Activated CD4-positive, alpha-beta T cell treated with anti-CD3 and anti-CD28 coated beads, Interleukin-2, amount 50 U/mL, for 4 hours (primary cell): ENCODE data around the gene TMEM232.

Source experiments
- DNase-seq, 2 experiments: peaks; one replicate each; pipeline ENCODE4 v3.0.0-alpha.2; 2020

The TMEM232 gene

DNA sequence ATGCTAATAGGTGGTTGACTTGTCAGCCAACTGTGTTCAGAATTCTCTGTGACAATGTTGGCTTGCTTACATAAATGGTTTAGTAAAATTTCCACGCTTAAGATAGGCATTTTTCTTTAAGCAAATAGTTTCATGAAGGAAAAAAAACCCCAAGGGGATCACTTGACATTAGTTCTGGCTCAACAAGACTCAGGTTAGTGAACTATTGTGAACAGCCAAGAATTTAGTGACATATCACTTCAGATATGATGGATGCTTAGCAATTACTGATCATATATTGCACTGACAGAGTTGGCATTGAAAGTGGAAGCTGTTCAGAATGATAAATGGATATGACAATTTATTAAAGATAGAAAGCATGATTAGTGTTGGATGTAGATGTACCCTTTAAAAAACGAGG is 218.5 kb downstream of the TMEM232 start:
- no peak for DNase-seq

DNA sequence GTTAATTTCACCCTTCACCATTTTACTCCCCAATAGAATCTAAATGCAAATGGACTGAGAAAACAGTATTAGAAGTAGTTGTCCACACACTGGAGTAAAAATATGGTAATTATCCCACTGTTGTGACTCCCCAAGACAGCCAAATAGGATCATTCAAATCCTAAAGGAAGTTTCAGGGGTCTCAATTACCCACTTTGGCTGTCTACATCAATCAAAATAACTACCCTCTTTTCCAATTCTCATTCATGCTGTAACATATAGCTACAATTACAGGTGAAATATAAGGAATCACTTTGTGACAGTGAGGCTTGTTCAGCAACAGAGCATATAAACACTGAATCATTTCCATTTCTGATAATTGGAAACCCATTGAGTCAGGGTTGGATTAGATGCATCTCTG is 220.1 kb downstream of the TMEM232 start:
- no peak for DNase-seq

DNA sequence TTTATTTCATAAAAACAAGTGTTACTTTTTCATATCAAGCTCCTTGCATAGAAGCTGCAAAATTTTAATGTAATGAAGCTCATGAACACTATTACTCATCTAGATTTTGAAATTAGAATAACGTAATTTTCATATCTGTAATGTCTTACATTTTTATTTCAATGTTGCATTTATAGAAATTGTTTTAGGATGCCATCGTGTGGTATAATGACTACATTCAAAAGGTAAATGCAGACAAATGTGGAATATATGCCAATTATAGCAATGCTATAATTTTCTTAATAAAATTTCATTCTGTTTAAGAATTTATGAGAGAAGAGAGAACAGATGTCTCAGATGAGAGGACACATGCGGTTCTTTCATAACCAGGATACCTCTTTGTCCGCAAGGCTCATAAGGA is 230.2 kb downstream of the TMEM232 start:
- no peak for DNase-seq

DNA sequence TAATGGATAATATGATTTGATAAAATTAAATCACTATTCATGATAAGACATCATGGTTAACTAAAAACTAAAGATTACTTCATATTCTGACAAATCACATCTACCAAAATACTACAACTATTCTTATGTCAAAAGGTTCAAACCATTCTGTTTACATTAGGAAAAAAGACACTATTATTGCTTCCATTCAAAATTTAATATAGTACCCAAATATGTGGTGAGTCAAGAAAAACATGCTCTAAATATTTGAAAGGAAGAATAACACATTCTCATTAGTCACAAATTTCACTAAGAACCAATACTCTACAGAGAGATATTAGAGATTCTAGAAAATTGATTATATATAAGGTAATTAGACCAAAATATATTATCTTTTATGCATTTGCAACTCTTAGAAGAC is 234.0 kb downstream of the TMEM232 start:
- no peak for DNase-seq

DNA sequence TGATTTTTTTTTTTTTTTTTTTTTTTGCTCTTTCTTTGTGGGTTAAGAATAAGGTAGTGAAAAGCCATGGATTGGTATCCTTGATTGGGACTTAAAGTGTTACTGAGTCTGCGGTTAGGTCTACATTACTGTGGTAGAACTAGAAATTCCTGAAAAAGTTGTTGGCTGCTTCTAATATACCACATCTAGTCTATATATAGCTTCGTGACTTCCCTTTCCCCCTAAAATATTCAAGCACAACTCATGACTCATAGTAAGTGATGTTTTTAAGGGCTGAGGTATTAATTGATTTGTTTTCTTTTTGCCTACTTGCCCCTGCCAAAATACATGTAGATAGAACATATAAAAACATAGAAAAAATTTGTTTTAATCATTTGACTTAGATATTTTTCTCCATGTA is 247.6 kb downstream of the TMEM232 start:
- no peak for DNase-seq

DNA sequence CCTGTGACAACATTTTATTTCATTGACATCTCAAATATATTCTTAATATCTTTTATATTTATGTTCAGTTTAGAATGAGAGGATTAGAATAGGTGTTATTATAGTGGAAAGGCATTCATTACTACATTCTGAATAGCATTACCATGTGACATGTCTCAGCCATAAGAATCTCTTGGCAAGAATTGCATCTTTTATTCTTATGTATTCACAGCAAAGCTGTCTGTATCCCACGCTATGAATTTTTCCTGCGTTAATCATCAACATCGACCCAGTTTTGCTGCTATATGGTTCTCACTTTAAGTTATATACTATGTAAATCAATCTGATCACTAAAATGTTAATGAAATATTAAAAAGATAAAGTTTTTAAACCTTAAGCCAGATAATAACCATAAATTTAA is 248.6 kb downstream of the TMEM232 start:
- DNase-seq: no peak

DNA sequence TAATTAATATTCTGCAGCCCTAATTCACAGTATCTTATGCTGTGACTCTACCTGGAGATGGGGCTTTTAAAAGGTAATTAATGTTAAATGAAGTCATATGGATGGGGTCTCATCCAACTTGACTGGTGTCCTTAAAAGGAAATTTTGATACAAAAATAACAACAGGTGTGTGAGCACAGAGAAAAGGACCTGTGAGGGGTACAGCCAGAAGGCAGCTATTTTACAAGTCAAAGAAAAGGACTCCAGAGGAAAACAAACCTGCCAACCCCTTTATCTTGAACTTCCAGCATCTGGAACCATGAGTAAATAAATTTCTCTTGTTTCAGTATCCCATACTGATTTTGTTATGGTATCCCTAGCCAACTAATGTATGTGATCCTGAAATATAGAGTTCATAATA is 250.3 kb downstream of the TMEM232 start:
- DNase-seq: no peak

DNA sequence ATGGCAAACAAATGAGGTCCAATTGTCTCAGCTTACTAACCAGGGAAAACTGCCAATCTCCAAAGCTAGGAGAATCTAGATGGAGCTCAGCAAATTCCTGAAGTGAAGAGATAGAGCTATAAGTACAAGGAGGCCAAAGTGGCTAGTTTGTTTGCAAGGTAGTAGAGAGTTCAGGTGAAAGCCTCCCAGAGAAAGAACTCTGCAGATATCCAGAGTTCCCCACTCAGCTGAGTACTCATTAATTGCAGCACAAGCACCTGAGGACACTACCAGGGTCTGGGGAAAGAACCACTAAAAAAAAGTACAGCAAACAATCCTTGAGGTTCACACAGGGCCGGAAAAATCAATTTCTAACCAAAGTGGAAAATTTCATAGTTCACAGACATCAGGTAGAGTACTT is 250.9 kb downstream of the TMEM232 start:
- DNase-seq: no peak

DNA sequence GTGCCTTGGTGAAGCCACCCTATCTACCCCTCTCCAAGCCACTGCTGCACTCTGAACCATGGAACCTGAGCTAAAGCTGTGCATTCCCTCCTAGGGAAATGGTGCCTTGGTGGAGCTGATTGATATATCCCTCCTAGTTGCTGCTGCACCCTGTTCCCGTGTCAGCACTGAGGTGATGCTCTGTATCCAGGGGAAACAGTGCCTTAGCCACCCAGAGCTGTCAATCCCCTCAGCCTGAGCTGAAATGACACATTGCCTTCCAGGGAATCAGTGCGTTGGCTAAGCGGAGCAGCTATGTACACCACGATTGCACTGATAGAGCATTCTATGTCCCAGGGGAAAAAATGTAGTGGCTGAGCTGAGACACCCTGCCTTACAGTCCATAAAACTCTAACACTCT is 257.0 kb downstream of the TMEM232 start:
- DNase-seq: no peak

DNA sequence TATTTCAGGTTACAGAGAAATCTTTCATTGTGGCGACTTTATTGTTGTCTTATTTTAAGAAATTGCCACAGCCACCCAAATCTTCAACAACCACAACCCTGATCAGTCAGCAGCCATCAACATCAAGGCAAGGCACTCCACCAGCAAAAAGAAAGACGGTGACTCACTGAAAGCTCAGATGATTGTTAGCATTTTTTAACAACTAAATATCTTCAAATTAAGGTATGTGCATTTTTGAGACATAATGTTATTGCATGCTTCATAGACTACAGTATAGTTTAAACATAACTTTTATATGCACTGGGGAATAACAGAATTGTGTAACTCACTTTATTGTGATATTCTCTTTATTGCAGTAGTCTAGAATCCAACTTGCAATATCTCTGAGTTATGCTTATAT is 263.4 kb downstream of the TMEM232 start:
- DNase-seq: no peak

DNA sequence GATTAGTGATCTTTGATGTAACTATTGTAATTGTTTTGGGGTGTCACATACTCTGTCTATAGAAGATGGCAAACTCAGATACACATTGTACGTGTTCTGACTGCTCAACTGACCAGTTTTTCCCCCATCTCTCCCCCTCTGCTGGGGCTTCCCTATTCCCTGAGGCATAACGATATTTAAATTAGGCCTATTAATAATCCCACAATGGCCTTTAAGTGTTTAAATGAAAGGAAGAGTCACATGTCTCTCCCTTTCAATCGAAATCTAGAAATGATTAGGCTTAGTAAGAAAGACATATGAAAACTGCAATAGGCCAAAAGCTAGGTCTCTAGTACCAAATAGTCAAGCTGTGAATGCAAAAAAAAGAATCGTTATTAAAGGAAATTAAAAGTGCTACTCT is 265.6 kb downstream of the TMEM232 start:
- no peak for DNase-seq

DNA sequence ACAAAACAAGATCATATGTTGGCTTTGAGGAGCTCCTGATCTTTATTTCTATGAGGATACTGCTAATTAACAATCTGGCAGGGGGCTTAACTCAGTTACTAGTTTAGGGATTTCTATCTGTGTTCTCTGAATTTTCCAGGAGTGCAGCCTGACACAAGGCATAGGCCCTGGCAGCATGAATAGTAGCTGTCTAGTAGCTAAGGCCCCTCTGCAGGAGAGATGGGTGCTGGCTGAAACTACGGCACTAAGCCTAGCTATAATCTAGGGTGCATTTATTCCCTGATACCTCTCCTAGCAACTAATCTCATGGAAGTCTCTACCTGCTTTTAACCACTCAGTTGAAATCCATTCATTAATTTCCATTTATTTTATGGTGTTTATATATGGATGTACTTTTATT is 268.2 kb downstream of the TMEM232 start:
- no peak for DNase-seq

DNA sequence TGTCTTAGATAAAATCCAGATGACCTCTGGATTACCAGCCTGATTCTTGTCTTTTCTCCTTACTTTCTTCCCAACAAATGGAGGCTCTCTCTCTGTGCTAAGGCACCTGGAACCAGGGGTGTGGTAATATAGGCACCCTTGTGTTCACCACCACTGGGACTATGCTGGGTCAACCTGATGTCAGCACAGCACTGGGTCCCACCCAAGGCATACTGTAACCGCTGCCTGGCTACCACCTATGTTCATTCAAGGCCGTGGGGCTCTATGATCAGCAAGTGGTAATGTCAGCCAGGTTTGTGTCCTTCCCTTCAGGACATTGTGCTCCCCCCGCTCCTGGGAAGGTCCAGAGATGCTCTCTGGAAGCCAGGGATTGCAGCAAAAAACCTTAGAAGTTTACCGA is 283.6 kb downstream of the TMEM232 start:
- no peak for DNase-seq

DNA sequence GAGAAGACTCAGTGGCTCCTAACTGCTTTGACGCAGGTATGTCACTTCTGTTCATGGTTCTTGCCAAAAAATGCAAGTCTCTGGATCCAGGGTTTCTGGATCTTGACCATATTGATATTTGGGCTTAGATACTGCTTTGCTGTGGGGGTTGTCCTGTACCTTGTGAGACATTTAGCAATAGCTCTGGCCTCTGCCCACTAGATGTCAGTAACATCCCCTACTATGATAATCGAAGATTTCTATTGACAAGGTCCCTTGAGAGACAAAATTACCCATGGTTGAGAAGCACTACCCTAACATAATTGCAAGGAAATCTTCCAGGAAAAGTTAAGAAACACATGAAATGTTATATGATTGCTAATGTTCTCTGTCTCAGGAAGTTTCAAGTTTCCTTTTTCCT is 285.4 kb downstream of the TMEM232 start:
- DNase-seq: no peak

DNA sequence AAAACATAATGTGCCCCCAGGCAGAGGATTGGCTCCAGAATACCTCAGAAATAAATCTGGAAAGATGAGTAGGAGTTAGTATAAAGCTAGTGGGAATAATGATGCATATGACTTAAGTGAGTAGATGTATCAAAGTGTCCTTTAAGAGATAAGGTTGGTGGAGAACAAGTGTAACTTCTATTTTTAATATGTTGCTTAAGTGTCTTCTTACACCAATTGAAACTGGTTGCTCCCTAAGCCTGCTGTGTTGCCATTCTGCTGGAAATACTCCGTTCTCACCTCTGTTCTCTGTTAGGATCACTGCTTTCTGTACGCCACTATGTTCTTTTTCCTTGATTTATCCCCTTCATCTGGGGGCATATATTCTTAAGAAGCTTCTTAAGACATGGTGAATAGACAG is 286.4 kb downstream of the TMEM232 start:
- no peak for DNase-seq

DNA sequence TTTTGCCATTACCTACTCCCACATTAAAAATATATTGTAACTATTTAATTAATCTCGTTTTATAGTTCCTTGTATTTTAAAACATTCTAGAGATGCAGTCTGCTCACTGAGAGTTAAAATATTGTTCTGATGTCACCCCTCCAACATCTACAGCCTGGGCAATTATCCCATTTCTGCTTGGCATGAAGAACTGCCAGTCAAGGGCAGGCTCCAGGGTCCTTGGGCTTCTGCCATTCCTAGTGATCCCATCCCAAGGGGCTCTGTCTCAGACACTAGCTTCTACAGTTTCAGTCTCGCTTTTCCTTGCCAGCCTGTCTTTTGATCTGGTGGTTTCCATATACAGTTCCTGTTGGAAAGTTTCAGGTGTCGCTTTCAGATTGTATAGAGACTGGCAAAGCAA is 287.2 kb downstream of the TMEM232 start:
- DNase-seq: no peak

DNA sequence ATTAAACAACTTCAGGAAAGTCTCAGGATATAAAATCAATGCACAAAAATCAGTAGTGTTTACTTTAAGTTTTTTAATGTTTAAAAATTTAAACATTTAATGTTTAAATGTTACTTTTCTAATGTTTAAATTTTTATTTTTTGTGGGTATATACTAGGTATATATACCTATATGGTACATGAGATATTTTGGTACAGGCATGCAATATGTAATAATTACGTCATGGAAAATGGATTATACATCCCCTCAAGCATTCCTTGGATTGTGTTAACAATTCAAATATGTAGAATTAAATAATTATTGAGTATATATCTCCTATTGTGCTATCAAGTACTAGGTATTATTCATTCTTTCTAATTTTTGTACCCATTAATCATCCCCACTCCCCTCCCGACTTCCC is 291.3 kb downstream of the TMEM232 start:
- no peak for DNase-seq

DNA sequence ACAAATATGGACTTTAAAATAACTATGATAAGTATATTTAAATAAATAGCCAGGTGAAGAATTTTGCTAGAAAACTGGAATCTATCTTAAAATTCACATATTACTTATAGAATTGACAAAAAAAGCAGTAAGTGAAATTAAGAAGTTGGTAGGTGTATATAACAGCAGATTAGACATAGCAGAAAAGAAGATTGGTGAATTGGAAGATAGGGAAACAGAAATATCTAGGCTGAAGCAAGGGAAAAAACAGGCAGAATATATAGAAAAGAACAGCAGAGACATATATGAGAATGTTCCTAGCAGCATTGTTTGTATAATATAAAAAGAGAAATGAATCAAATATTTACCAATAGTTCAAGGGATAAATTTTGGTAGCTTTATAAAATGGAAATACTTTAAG is 294.9 kb downstream of the TMEM232 start:
- no peak for DNase-seq

DNA sequence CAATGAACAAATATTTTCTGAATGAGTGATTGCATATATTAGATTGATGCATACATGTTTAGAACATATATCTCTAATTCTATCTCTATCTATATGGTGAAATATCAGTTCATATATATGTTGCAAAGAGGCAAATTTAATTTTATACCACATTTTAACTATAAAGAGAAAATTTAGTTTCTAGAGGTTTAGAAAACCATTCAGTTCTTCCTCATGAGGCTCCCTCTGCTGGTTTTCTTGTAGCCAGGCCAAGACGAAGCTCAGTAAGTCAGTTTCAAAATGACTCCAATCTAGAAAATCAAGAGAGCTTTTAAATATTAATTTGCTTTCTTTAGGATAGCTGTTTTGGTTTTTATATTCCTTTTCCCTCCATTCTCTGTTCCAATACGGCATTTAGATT is 312.1 kb downstream of the TMEM232 start:
- no peak for DNase-seq

DNA sequence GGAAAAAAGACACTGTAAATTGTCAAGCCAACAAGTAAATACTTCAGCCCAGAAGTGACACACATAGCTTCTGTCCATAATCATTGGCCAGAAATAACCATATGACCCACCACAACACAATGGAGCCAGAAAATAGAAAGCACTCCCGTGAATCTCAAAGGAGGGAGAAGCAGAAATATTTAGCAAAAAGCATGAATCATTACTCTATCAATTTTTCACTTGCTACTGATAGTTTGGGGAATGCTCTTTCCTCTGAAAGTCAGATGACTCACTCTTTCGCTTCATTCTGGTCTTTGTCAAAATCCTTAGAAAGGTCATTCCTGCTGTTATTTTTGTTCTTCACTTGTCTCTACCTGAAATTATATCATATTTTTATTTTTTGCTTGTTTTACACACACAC is 312.6 kb downstream of the TMEM232 start:
- no peak for DNase-seq

DNA sequence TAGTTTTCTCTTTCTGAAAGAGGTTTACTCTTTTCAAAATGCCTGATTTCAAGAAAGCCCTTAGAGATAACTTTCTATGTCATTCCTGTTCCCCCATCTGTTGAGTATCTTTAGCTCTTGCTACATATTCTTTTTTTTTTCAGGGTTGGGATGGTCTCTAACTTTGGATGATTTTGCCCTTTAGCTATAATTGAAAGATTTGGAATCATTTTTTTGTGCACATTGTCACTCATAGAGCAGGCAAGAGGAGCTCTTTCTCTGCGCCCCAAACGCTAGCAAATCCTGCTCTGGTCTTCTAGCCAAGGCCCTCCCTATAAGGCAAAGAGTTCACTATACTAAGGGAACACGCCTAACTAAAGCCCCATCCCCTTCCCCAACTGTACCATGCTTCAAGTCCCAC is 316.9 kb downstream of the TMEM232 start:
- DNase-seq: no peak

DNA sequence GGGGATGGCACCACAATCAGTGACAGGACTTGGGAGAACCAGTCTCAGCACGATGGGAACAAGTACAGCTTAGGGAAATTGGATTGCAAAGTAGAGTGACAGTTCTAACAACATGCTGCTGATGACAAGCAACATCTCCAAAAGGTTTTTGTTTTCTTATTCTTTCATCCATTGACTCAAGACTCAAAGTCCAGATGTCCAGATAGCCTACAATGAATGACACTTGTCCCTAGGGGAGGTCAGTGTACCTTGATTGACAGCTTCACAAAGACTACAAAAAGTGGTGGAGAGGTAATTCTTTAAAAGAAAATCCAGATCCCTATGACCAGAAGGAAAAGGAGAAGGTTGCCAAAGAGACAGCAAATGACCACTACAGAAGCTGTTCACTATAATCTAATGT is 323.9 kb downstream of the TMEM232 start:
- DNase-seq: no peak

DNA sequence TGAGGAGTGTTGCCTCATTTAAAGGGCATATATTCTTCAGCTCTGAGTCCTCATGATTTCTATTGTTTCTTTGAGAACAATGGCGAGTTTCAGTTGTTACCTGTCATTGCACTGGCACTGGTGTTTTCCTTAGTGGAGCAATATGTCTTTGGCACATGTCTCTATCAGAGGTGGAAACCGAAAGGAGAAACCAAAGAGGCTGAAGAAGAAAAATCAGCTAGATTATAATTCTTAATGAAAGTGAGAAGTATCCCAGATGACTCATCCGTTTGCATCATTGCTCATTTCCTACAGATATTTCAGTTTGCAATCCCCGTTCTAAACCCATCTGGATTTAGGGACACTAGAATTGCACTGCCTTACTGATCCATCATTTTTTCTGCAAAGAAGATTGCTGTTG is 324.6 kb downstream of the TMEM232 start:
- no peak for DNase-seq

DNA sequence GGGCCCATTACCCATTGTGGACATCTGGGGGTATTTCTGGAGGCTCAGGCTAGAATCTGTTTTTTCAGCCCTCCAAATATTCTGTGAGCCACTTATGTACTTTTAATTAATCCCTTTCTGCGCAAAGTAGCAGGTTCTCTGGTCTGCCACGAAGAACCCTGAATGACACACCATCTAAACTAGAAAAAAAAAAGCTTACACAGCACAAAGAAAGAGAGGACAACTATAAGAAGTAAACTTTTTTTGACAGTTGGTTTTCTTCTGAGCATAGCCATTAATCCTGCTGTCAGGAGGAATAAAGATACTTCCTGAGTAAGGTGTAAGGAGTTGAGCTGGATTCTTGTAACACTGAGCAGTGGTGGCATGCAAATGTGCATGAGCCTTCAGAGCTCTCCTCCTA is 327.5 kb downstream of the TMEM232 start:
- DNase-seq: no peak

DNA sequence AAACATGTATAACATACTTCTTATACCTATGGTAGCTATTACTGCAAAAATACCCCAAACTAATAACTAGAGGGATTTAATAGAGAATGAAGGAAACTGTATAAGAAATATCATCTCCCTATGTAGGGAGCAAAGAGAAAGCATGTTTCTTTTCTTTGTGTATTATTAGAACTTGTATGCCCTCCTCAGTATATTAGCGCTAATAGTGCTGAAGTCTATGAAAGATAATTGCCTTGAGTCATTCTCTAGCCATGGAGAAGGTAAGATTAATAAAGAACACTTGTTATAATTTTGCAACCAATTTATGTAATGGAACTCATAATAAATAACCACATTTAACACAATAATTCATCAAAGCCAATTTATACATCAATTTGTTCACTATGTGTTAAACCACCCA is 329.2 kb downstream of the TMEM232 start:
- no peak for DNase-seq

DNA sequence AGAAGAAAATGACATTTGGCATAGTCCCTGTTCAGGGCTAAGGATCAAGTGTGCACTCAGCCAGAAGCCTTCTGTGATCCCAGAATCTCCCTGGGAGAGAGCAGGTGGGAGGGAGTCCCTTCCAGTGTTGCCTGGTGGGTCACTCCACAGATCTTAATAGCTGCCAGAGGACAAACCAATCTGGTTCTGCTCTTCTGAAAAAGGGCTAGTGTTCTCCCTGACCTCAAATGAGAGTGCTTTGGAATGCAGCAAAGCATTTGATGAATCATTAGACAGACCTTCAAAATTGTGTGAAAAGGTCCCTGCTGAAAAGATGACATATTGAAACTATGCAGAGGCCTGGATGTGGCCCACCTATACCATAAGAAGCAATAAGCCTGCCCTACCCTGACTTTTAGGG is 339.7 kb downstream of the TMEM232 start:
- no peak for DNase-seq
